A549 (cell line): ENCODE data around the gene ASXL3.

Source experiments
- HOXB13 ChIP-seq: fragments of 250-450 bp; sonication (Bioruptor Pico); IDR thresholded peaks from 2 replicates; pipeline ENCODE4 v1.5.0; 2020; ENCODE audit warnings: low read depth, mild to moderate bottlenecking, moderate library complexity
- JUNB ChIP-seq: fragments of >200 bp; sonication (Bioruptor Twin); formaldehyde crosslinking; IDR thresholded peaks from 2 replicates; pipeline ENCODE4 v1.6.1; 2016
- MYC ChIP-seq: IDR thresholded peaks from 2 replicates; pipeline ENCODE4 v1.6.1; 2012; ENCODE audit warnings: mild to moderate bottlenecking, inconsistent platforms, low read length, improper control_type of control experiment, borderline replicate concordance
- ZFP36 ChIP-seq: fragments of 450-650 bp; IDR thresholded peaks from 2 replicates; pipeline ENCODE4 v1.6.1; 2014; ENCODE audit warnings: borderline replicate concordance; ENCODE audit not compliant: partially characterized antibody
- TF ChIP-seq, protein P1 (sequence below): fragments of >200 bp; sonication (Bioruptor Twin); formaldehyde crosslinking; IDR thresholded peaks from 3 replicates; pipeline ENCODE4 v1.5.1; 2016

DNA sequence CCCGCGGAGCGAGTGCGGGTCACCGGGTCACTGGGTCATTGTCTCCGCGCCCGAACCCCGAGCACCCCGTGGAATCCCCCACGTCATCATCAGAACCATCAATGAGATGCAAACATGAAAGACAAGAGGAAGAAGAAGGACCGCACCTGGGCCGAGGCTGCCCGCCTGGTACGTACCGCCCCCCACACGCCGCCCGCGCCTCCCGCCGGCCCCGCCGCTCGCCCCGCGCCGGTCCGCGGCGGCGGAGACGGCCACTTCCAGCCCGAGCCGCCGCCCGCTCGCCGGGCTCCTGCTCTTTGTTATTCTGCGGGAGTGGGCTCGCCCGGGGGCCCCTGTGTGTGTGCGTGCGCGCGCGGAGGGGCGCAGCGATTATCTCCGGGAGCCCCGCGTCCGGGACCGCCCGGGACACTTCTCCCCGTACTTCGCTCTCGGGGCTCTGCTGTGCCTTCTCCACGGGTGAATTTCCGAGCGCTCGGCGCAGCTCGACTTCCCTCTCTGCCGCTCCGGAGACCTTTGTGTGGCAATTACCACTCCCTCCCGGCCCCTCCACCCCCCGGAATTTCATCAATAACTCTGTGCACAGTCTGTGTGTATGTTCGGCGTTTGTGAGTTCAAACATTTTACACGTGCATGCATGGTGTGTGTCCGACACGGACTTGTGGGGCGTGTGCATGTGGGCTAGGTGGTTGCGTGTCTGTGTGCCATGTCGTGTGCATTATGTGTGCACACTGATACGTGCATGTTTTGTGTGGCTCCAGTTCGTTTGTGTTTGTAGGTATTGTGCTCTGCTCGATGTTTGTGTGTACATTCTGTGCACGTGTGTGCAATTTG, 714 bp downstream of the ASXL3 start:
- TF ChIP-seq JUNB (no peak), ZFP36 (no peak), MYC (no peak), HOXB13 (CRISPR knock-in tag) (no peak)
- TF ChIP-seq, protein P1, sequence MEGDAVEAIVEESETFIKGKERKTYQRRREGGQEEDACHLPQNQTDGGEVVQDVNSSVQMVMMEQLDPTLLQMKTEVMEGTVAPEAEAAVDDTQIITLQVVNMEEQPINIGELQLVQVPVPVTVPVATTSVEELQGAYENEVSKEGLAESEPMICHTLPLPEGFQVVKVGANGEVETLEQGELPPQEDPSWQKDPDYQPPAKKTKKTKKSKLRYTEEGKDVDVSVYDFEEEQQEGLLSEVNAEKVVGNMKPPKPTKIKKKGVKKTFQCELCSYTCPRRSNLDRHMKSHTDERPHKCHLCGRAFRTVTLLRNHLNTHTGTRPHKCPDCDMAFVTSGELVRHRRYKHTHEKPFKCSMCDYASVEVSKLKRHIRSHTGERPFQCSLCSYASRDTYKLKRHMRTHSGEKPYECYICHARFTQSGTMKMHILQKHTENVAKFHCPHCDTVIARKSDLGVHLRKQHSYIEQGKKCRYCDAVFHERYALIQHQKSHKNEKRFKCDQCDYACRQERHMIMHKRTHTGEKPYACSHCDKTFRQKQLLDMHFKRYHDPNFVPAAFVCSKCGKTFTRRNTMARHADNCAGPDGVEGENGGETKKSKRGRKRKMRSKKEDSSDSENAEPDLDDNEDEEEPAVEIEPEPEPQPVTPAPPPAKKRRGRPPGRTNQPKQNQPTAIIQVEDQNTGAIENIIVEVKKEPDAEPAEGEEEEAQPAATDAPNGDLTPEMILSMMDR, result no peak
